GM21367 (cell line): ENCODE data around the gene CFAP45.

Experiments
- ATAC-seq: cut with Tn5 transposase; IDR thresholded peaks from one replicate; pipeline ENCODE4 v1.9.1; 2021; ENCODE audit not compliant: unreplicated experiment

The CFAP45 gene

GRCh38 chr1:159924791-159925718 lies 25.1 kb upstream of the CFAP45 start, which contains the start of gene TAGLN2:
Gene TAGLN2 (minus strand): TSS chr1:159925507. CDS start chr1:159920509, 4,998 bp downstream.
- ATAC-seq: peak; percentile 64

- no peak for ATAC-seq
These were observed 24.2 kb upstream of the CFAP45 start for GRCh38 chr1:159924025-159924790.

- peak; percentile 22 for ATAC-seq
These were observed 23.4 kb upstream of the CFAP45 start for GRCh38 chr1:159923203-159924024.

- no peak for ATAC-seq
These were observed 22.7 kb upstream of the CFAP45 start for GRCh38 chr1:159922511-159923202.

- no peak for ATAC-seq
These were observed 21.9 kb upstream of the CFAP45 start for GRCh38 chr1:159921700-159922504.

- ATAC-seq: peak; percentile 22
These were observed 21.3 kb upstream of the CFAP45 start for GRCh38 chr1:159921251-159921650.

GRCh38 chr1:159920651-159921050 lies 20.7 kb upstream of the CFAP45 start:
- no peak for ATAC-seq

- no peak for ATAC-seq
These were observed 20.2 kb upstream of the CFAP45 start for GRCh38 chr1:159920202-159920601.

GRCh38 chr1:159919236-159919865 lies 19.4 kb upstream of the CFAP45 start:
- ATAC-seq: no peak

GRCh38 chr1:159918352-159919200 lies 18.6 kb upstream of the CFAP45 start:
- no peak for ATAC-seq

- ATAC-seq: no peak
These were observed 17.8 kb upstream of the CFAP45 start for GRCh38 chr1:159917533-159918351.

GRCh38 chr1:159916242-159917051 lies 16.5 kb upstream of the CFAP45 start:
- ATAC-seq: no peak

- no peak for ATAC-seq
These were observed 15.7 kb upstream of the CFAP45 start for GRCh38 chr1:159915571-159916241.

- ATAC-seq: no peak
These were observed 14.5 kb upstream of the CFAP45 start for GRCh38 chr1:159914252-159915018.
